H4 (cell line): ENCODE data around the gene SLMAP. TPM values are rescaled to one million over a fixed set of nuclear protein-coding genes. Genes with fewer than 3 reads are reported as not detected.

Experiments used
- DNase-seq: peaks from one replicate; pipeline ENCODE4 v3.0.0-alpha.2; 2015; ENCODE audit warnings: low spot score
- total RNA-seq: library from RNA; depleted of rRNA; stranded (reverse); fragments of >200 nt; shearing (Covaris generic); gene quantifications from 2 replicates; pipeline ENCODE4 v1.2.3, GENCODE V29; 2014; rRNA removed

SLMAP gene, protein sequence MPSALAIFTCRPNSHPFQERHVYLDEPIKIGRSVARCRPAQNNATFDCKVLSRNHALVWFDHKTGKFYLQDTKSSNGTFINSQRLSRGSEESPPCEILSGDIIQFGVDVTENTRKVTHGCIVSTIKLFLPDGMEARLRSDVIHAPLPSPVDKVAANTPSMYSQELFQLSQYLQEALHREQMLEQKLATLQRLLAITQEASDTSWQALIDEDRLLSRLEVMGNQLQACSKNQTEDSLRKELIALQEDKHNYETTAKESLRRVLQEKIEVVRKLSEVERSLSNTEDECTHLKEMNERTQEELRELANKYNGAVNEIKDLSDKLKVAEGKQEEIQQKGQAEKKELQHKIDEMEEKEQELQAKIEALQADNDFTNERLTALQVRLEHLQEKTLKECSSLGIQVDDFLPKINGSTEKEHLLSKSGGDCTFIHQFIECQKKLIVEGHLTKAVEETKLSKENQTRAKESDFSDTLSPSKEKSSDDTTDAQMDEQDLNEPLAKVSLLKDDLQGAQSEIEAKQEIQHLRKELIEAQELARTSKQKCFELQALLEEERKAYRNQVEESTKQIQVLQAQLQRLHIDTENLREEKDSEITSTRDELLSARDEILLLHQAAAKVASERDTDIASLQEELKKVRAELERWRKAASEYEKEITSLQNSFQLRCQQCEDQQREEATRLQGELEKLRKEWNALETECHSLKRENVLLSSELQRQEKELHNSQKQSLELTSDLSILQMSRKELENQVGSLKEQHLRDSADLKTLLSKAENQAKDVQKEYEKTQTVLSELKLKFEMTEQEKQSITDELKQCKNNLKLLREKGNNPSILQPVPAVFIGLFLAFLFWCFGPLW
- total RNA-seq = 9.4 and 17.0 TPM in 2 replicates

DNA sequence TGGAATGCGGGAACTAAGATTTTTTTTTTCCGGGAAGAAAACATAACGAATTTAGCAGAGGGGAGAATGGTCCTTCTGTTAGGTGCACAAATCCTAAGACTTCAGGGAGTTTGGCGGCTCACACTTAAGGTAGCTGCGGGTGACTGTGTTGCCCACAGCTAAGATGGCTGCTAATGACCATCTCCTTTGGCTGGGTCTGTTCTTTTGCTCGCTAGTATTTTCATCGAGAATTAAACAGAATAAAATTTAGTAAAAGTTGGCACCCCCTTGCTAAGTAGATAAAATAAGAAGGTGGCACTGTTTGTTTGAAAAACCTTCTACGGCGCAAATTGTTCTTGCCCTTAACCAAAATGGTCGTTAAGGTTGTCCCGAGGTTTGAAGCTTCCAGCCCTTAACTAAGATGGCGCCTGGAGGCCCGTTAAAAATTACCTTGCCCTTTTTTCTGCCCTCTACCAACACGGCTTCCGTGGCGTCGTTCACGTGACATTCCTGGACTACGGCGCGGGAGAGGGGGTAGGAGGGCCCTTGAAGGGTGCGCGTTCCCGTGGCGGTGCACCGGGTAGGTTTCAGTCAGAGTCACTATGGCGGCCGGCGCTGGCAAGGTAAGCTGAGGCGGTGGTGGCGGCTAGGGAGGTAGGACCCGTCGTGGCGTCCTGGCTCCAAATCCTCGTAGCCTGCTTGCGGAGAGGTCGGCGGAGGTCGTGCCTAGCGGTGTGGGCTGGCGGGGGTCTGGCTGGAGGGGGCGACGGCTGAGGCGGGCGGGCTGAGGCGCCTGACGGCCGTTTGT is at the start of gene SLMAP:
Gene SLMAP, plus strand, starts transcription at position 569 of the 787 bp plus-strand sequence. CDS start 1,343 bp downstream, outside the sequence.
- DNase-seq = peak; percentile 94

DNA sequence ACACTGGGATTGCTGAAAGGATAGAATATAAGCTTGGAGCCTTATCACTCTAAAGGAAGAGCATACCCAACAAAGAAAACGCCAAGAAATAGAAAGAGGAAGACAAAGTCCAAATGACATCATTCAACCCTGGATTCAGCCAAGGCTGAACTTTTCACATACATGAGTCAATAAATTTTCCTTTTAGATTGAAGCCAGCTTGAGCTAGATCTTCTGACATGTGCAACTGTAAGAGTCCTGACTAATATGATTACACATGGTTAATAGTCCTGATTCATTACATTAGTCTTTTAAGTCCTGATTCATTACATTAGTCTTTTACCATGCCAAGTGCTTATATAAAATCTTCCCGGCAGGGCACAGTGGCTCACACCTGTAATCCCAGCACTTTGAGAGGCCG is 49.6 kb upstream of the SLMAP start:
- DNase-seq = no peak

DNA sequence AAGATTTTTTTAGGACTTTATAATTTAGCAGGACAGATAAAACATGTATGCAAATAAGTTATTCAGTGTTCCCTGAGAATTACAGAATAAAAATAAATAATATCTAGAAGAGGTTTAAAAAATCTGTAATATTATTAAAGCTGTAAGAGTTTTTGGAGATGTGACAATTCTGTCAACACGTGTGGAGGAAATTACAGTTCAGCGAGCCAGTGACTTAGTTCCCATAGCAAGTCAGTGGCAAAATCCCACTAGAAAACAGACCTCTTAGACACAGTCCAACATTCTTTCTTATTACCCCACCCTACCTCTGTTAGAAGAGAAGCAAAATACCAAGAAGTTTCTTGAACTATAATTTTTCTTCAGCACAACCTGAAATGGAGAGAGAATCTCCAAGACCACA is 47.1 kb upstream of the SLMAP start:
- no peak for DNase-seq

DNA sequence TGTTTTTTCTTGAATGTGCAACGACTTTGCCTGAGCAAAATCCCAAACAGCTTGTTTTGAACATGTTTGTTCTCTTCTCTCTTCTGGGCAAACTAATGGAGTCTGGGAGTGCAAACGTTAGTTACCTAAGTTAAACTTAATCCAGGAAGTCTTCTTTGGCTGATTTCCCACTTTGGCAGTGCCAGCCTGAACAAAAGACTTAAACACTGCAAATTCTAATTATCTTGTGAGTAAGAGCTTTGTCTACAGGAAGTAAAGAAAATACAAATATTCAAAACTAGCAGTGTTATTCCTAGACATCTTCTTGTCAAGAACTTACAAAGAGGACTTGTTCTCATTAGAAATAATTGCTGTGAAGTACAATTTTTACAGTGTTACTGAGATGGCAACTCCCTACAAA is 46.5 kb upstream of the SLMAP start:
- DNase-seq = no peak

DNA sequence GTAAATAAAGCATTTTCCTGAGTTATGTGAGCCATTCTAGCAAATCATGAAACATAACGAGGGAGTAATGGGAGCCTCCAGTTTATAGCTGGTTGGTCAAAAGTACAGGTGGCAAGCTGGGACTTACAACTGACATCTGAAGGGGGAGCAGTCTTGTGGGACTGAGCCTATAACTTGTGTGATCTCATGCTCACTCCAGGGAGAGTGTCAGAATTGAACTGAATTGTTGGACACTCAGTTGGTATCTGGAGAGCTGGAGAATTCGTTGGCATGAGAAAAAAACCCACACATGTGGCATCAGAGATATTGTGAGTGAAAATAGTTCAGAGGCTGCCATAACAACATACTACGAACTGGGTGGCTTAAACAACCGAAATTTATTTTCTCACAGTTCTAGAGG is 40.4 kb upstream of the SLMAP start:
- no peak for DNase-seq

DNA sequence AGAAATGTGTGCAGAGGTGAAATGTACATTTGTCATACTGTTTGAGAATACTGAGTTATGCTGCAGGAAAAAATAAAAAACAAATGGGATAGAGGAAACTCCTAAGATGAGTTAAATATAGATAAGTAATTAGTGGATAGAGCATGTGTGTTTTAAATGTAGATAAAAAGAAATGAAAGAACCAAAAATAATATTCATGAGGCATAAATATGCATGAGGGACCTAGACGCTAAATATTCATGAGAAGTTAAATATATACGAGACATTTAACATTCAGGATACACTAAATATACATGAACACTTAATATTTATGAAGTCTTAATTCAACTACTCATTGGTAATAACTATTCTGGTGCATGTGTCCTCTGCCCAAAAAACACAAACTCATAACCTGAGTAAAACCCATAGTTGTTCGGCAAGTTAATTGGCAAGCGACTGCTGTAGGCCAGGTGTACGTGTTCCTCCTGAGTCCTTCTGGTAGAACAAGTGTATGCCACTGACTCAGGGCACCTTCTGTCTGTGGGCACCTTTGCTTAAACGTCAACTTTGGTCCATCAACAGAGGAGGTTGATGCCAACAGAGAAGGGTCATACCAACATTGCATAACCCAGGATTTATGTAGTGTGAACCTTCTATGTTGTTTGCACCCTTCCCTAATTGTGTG is 38.8 kb upstream of the SLMAP start:
- DNase-seq = no peak

DNA sequence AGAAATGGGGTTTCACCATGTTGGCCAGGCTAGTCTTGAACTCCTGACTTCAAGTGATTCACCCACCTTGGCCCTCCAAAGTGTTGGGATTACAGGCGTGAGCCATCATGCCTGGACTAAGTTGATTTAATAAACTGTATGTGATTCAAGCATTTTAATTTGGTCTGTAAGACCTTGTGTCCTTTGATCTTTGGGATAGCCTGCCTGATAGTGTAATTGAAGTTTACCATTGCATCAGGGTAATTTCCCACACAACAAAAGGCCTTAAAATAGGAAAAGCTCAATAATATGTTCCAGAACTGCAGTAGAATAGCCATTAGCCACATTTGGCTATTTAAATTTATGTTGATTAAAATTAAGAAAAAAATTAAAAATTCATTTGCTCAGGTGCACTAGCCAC is 38.0 kb upstream of the SLMAP start:
- DNase-seq = no peak

DNA sequence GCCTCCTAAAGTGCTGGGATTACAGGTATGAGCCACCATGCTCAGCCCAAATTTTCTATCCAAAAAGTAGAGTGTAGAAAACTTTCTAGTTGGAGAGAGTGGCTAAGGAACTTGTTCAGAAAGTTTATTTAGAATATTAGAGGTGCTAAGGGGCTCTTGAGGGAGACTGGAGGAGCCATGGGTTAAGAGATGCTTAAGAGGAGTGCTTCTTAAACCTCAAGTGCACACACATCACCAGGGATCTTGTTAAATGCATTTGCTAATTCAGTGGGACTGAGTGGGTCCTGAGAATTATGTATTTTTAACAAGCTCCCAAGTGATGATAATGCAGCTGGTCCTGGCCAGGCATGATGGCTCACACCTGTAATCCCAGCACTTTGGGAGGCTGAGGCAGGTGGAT is 29.7 kb upstream of the SLMAP start:
- DNase-seq = no peak

DNA sequence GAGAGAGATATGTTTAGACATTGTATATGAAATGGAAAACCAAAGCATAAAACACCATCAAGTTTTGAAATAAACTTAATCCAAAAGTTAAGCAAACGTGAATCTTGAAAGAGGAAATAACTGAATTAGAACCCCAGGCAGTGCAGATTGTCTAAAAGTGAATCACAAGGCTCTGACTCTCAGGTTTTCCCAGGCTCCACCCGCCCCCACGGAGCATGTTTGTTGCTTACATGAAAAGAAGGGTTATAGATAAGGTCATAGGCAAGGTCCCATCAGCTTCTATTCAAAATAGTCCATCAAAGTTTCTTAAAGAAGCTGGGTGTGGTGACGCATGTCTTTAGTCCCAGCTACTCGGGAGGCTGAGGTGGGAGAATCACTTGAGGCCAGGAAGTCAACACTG is 29.0 kb upstream of the SLMAP start:
- no peak for DNase-seq

DNA sequence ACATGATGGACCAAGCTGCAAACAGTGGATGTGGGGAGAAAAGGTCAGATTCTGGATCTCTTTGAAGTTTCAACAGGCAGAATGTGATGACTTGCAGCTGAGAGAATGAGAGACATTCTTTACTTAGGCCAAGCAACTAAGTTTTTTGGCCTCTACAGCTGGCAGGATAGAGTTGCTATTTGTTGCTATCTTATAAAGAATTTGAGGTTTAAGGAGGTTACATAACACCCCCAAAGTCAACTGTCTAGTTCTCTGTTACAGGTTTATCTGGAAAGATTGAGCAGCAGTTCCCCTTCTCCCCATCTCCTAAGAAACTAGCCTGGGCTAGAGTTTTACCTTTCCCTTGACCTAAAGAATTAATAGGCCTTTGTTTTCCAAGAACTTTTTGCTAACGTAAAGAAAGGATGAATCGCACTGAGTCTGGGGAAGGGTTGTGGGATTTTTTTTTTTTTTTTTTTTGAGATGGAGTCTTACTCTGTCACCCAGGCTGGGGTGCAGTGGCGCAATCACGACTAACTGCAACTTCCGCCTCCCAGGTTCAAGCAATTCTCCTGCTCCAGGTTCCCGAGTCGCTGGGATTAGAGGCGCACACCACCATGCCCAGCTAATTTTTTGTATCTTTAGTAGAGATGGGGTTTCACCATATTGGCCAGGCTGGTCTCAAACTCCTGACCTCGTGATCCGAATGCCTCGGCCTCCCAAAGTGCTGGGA is 26.6 kb upstream of the SLMAP start:
- DNase-seq = no peak

DNA sequence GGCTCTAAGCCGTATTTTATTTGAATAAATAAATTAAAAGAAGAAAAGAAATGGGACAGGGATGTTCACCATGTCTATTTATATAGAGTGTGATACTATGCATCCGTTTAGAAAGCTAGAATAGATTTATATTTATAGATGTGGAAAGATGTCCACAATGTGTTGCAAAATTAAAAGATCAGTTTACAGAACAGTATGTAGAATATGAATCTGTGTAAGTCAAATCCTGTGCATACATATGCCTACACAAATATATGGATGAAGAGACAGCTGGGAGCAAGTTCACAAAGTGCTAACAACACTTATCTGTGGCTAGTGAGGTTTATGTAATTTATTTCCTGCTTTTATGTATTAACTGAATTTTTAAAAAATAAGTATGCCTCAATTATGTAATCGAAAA is 25.4 kb upstream of the SLMAP start:
- no peak for DNase-seq

DNA sequence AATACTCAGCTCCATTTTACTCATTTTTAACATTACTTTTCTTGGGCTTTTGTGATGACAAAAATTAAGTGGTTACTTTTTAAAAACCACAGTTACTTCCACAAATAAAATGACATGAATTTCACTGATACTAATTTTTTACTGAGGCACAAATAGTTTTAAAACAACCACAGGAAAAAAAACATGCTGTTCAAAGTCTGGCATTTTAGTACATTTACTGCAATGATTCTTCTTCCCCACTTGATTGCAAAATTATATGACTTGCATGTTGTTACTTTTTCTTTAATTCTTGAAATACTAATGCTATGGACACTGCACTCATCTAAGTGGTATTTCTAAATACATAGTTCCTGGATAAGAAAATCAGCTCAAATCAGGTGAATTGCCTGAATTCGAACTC is 24.8 kb upstream of the SLMAP start:
- no peak for DNase-seq

DNA sequence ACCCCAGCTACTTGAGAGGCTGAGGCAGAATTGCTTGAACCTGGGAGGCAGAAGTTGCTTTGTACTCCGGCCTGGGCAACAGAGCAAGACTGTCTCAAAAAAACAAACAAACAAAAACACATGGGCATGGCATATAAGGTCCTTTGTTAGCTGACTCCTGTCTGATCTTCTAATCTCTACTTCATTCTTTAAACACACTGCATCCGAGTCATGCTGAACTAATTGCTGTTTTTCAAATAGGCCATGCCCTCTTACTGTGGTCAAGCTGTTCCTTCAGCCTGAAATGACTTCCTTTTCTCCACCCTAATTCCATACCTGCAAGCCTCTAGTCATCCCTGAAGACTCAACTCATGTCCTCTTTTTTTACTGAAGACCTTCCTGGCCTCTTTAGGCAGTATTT is 22.3 kb upstream of the SLMAP start:
- DNase-seq = no peak

DNA sequence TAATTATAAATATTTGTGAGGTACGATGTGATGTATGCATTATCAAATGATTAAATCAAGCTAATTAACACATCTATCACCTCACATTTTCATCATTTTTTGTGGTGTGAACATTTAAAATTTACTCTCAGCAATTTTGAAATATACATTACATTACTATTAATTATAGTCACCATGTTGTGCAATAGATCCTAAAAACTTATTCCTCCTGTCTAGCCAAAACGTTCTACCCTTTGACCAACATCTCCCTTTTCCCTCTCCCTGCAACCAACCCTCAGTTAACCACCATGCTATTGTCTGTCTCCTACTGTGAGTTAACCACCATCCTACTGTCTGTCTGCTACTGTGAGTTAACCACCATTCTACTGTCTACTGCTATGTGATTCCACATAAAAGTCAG is 20.7 kb upstream of the SLMAP start:
- DNase-seq = no peak

DNA sequence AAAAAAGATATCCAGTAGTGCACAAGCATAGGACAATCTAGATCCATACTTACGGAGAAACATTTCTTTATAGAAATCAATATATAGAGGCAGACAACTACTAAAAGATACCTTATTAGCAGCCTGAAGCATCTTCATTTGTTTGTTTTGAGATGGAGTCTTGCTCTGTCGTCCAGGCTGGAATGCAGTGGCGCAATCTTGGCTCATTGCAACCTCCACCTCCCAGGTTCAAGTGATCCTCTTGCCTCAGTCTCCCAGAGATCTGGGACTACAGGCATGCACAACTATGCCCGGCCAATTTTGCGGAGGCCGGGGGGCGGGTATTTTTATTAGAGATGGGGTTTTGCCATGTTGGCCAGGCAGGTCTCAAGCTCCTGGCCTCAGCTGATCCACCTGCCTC is 18.3 kb upstream of the SLMAP start:
- no peak for DNase-seq

DNA sequence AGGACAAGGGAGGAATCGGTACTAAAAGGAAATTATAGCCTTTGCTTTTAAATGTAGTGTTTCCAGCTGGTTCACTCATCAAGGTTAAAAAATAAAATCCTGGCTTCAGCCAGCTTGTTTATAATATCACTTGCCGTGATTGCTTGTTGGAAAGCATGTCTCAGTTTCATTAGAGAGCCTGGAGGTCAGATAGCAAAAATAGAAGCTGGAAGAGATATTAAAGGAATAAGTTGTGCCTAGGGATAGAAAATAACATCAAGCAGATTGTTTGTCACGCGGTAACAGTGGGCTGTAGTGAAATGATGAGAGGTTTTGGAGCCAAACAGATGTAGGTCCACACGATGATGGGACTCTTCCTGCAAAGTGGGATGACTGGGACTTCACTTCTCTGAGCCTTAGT is 17.7 kb upstream of the SLMAP start:
- DNase-seq = no peak

DNA sequence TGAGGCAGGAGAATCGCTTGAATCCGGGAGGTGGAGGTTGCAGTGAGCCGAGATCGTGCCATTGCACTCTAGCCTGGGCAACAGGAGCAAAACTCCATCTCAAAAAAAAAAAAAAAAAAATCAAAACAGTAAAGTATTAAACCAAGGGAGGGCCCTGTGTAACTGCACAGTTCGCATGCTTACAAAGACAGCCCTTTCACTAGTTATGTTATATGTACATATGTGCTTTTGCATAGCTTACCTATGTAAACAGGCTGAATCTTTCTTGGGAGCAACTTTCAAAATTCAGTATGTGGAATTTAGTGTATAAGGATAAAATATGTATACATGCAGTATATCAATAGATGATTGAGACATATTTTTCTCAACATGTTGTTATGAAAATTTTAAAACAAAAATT is 16.1 kb upstream of the SLMAP start:
- no peak for DNase-seq

DNA sequence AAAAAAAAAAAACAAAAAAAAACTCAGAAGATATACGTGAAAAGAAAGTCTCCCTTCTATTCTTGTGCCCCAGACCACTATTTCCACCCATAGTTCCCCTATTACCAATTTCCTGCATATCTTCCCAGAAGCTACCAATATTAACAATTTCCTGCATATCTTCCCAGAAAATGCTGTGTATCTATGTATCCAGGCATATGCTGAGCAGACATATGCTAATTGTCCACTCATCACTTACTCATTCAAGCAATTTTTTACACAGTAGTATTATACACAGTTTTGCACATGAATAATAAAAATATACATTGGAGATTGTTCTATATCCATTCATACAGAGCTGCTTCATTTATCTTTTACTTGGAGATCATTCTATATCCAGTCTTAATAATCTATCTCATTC is 12.6 kb upstream of the SLMAP start:
- no peak for DNase-seq

DNA sequence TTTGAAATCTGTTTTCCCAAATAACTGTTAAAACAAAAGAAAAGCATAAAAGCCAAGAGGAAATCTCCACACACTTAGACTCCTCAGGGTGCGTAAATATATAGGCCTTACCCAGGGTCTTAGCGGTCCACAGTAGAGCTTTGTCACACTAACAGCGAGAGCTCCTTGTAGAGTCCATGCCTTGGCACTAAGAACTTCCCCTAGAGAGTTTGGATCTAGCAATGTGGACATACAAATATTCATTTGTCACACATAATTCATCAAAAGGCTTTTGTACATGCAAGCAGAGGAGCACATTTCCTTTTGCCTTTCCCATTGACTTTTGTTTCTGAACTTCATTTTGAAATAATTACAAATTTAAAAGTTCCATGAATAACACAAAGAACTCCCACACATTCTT is 11.0 kb upstream of the SLMAP start:
- DNase-seq = no peak

DNA sequence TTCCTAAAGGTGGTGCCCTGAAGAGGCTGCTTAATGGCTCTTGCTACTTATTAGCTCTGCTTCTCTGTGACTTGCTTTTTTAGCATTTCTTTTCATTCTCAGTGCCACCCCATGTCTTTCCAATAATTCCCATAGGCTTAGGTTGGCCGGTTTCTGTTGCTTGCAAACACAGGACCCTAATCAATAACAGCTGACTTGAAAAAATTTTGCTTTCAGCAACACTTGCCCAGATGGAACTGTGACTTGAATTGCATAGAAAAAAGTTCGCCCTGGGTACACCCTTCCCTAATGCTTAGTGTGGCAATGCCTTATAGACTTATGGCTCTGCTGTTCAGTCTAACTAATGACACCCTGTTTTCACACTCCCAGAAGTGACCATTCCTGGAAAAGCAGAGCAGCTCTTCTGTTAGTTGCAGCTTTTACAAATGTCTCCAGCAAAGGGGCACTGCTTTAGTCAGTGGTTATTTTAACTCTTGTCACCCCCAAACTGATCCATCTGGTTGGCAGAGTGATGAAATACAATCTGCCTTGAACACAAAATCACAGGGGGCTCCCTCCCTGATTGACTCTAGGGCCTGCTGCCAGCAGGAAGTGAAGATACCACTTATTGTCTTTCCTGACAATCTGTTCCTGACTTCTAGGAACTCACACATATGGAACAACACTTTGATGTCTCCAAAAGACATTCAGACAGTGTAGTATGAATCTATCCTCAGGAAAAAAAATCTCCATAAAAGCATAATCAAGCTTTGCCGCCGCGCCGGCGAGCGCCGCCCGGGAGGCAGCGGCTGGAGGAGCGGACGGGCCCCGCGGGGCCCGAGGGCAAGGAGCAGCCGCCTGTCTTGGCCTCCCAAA is 9.7 kb upstream of the SLMAP start:
- DNase-seq = no peak
